Body of pancreas (tissue), 4 donors: ENCODE results near the gene GGA1. TPM values are rescaled to one million over a fixed set of nuclear protein-coding genes. Genes with fewer than 3 reads are reported as not detected.

Experiments used
- ATAC-seq: fragments of 150-250 bp; one replicate; pipeline ENCODE4 v1.9.1; 2016
- DNase-seq, 4 donors: peaks; one replicate each; pipeline ENCODE4 v3.0.0-alpha.2; 2019
- H3K27ac ChIP-seq, 4 donors: fragments of 200-600 bp; sonication (generic); 1 replicate in 3 of 4; 2 replicates in 1 of 4; pipeline versions ENCODE4 v1.5.1 to v1.6.1; 2016 to 2019; ENCODE audit warnings: mild to moderate bottlenecking in 1 of 4, mixed read lengths in 1 of 4, moderate library complexity in 1 of 4
- H3K27me3 ChIP-seq, 2 donors: fragments of 200-600 bp; sonication (generic); one replicate each; pipeline ENCODE4 v1.6.0; 2016; ENCODE audit warnings: mild to moderate bottlenecking in 1 of 2
- H3K36me3 ChIP-seq, 2 donors: fragments of 200-600 bp; sonication (generic); replicated peaks in 1 of 2; 2 replicates each; pipeline ENCODE4 v1.5.1; 2016; ENCODE audit warnings: low read depth in 2 of 2; ENCODE audit not compliant: insufficient read depth in 1 of 2
- H3K4me1 ChIP-seq: fragments of 200-600 bp; sonication (generic); one replicate; pipeline ENCODE4 v1.6.0; 2016
- H3K4me3 ChIP-seq, 2 donors: fragments of 200-600 bp; sonication (generic); 1 replicate in 1 of 2; 2 replicates in 1 of 2; pipeline ENCODE4 v1.5.1; 2016 to 2019
- H3K9me3 ChIP-seq, 3 donors: fragments of 200-600 bp; sonication (generic); 1 replicate in 2 of 3; 2 replicates in 1 of 3; pipeline ENCODE4 v1.5.1; 2016
- CTCF ChIP-seq, 7 experiments: fragments of 450-650 bp in 4 of 7; fragments of 200-600 bp in 3 of 7; sonication (generic) in 3 of 7; IDR thresholded peaks; one replicate each; pipeline ENCODE4 v1.5.1; 2016 to 2019; ENCODE audit warnings: antibody characterized with exemption in 7 of 7
- POLR2A ChIP-seq, 3 donors: fragments of 450-650 bp; IDR thresholded peaks; one replicate each; pipeline ENCODE4 v1.6.1; 2016; ENCODE audit warnings: antibody characterized with exemption in 3 of 3, mild to moderate bottlenecking in 2 of 3
- WGBS, 2 donors: methylation state at CpG; one replicate each; pipeline ENCODE4 v1.1.5; 2017; 5-methylcytosine and 5-hydroxymethylcytosine counted together
- intact Hi-C: fragments of 100-400 bp; cut with DNase I; formaldehyde crosslinking; loops from one replicate; pipeline ENCODE4 v1.15.1; 2023
- total RNA-seq, 2 donors: library from RNA; depleted of rRNA; stranded (reverse); fragments of >200 nt; gene quantifications; one replicate each; pipeline ENCODE4 v1.1.0, GENCODE V29; 2016

The GGA1 gene
- total RNA-seq, 2 donors from 2014 or later = 38.4 to 42.5 TPM

- WGBS, 2 donors = 46 to 53% methylated on average over 7 to 16 of the region's 16 CpGs
- Histone ChIP-seq H3K4me3 (no peak overlapping the region), H3K27me3 (no peaks in the 10 kb centered on the region), H3K27ac (peak overlapping the region; percentile 99 to 100 (median 99)), H3K36me3 (peaks cover 0 to 3% of the 10 kb centered on the region in 2 donors), H3K9me3 (no peaks in the 10 kb centered on the region), H3K4me1 (peaks cover 93% of the 10 kb centered on the region)
- ATAC-seq (no peak), DNase-seq (peak; percentile 57 to 65 (median 59))
- intact Hi-C loops = no loop called here
- TF ChIP-seq CTCF (IDR thresholded peaks at IDR 0.05) (peak in 4 of 7 experiments; percentile 15 to 38 (median 30)), POLR2A (IDR thresholded peaks at IDR 0.05) (no peak)
Observed at GRCh38 chr22:37571258-37571991, 37.2 kb upstream of the GGA1 start.

- intact Hi-C loops = no loop called here
- DNase-seq = no peak
- H3K4me3 ChIP-seq = no peak overlapping the region
- 79 to 82% methylated on average over 8 of the region's 8 CpGs for WGBS, 2 donors
- H3K4me1 ChIP-seq = peaks cover 93% of the 10 kb centered on the region
- ATAC-seq = no peak
- H3K27me3 ChIP-seq = no peaks in the 10 kb centered on the region
- peak overlapping the region; percentile 99 to 100 (median 99) for H3K27ac ChIP-seq
- no peaks in the 10 kb centered on the region for H3K9me3 ChIP-seq
- no peak for TF ChIP-seq POLR2A (IDR thresholded peaks at IDR 0.05)
- no peak for TF ChIP-seq CTCF (IDR thresholded peaks at IDR 0.05)
- no peaks in the 10 kb centered on the region for H3K36me3 ChIP-seq
Observed at GRCh38 chr22:37571992-37572373, 36.7 kb upstream of the GGA1 start.

GRCh38 chr22:37575490-37576003 lies 33.1 kb upstream of the GGA1 start:
- ATAC-seq (no peak), DNase-seq (peak in 3 of 4 donors; percentile 39 to 69 (median 52))
- Histone ChIP-seq H3K27me3 (no peaks in the 10 kb centered on the region), H3K9me3 (no peaks in the 10 kb centered on the region), H3K27ac (peak overlapping the region; percentile 25 to 100 (median 87)), H3K4me3 (no peak overlapping the region), H3K36me3 (no peaks in the 10 kb centered on the region), H3K4me1 (peaks cover 91% of the 10 kb centered on the region)
- intact Hi-C loops = no loop called here
- 73 to 77% methylated on average over 5 to 10 of the region's 10 CpGs for WGBS, 2 donors
- TF ChIP-seq CTCF (IDR thresholded peaks at IDR 0.05) = peak in 1 of 7 experiments; percentile 12
- no peak for TF ChIP-seq POLR2A (IDR thresholded peaks at IDR 0.05)

GRCh38 chr22:37578002-37578401 lies 30.6 kb upstream of the GGA1 start:
- TF ChIP-seq CTCF (IDR thresholded peaks at IDR 0.05) (no peak), POLR2A (IDR thresholded peaks at IDR 0.05) (no peak)
- DNase-seq = peak in 1 of 4 donors; percentile 34
- Histone ChIP-seq H3K4me3 (peak overlapping the region in 1 of 2 donors; percentile 15), H3K36me3 (no peaks in the 10 kb centered on the region), H3K27me3 (no peaks in the 10 kb centered on the region), H3K27ac (peak overlapping the region; percentile 65 to 100 (median 82)), H3K9me3 (no peaks in the 10 kb centered on the region), H3K4me1 (peaks cover 93% of the 10 kb centered on the region)
- intact Hi-C loops = no loop called here
- WGBS, 2 donors = 43% methylated on average over 3 to 5 of the region's 5 CpGs
- ATAC-seq = no peak
